HG03521 (cell line): Measurements from ENCODE around the gene FASTKD3.
"Not testable (repeated sequence)": the region's sequence is repeated elsewhere in the genome, so short reads cannot be mapped to it uniquely, and the experiment has no call there.

Experiments used
- ATAC-seq: cut with Tn5 transposase; IDR thresholded peaks from one replicate; pipeline ENCODE4 v1.9.1; 2021; ENCODE audit warnings: mild to moderate bottlenecking, moderate library complexity; ENCODE audit not compliant: unreplicated experiment

FASTKD3 gene

GRCh38 chr5:7868773-7869473 lies at the start of gene FASTKD3, which contains the start of gene MTRR:
FASTKD3 (minus strand) TSS chr5:7869031; CDS start chr5:7868083, 948 bp downstream.
MTRR (plus strand) TSS chr5:7869148; CDS start chr5:7870795, 1,647 bp downstream.
- ATAC-seq = peak; percentile 97

DNA sequence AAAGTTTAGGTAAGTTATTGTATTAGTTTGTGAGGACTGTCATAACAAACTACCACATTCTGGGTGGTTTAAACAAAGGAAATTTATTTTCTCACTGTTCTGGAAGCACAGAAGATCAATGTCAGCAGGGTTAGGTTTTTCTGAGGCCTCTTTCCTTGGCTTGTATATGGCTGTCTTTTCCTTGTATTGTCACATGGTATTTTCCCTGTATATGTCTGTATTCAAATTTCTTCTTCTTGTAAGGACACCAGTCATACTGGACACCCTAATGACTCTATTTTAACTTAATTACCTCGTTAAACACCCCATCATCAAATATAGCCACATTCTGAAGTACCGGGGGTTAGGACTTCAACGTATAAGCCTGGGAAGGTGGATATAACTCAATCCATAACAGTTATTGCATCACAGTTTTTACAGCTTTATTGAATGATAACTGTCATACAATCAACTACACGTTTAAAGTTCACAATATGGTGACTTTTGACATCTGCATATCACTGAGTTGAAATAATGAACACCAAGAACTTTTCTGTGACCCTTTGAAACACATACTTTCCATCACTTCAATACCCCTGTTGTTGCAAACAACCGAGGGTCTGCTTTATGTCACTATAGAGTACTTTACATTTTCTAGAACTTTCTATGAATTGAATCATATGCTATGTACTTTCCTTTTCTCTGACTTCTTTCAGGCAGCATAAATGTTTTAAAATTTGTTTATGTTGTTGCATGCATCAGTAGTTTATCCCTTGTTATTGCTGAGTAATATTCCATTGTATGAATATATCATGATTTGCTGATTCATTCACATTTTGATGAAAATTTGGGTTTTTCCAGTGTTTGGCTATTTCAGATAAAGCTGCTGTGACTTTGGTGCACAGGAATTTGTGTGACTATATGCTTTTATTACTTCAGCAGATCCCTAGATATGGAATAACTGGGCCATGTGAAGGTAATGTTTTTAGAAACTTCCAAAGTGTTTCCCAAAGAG lies 48.6 kb upstream of the FASTKD3 start:
- no peak for ATAC-seq

DNA sequence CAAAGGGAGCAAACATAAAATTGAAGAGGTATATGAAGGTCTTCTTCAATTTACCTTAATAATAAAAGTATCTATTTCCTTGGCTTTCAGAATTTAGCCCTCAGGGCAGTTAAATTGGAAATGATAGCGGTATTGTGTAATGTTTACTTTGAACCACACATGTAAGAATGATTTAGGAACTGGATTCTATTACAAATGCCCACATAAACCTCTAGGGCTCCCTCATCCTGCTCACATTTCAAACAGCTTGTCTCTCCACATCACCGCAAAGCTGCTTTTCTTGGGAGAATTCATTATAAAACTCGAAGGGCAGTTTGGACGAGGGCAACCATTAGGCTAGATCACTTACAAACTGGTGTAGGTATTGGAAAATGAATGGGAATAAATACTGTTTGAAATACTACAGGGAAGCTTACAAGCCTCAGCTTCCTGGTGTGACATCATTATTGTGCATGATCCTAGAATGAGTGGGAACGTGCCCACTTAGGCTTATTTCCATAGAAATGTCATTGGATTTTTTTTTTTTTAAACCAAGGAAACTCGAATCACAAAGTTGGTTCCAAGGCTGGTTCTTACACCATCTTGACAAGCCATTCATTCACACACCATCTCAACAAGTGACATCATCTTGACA lies 47.5 kb upstream of the FASTKD3 start:
- no peak for ATAC-seq

GRCh38 chr5:7911429-7911771 lies 42.6 kb upstream of the FASTKD3 start:
- not testable (repeated sequence) for ATAC-seq

DNA sequence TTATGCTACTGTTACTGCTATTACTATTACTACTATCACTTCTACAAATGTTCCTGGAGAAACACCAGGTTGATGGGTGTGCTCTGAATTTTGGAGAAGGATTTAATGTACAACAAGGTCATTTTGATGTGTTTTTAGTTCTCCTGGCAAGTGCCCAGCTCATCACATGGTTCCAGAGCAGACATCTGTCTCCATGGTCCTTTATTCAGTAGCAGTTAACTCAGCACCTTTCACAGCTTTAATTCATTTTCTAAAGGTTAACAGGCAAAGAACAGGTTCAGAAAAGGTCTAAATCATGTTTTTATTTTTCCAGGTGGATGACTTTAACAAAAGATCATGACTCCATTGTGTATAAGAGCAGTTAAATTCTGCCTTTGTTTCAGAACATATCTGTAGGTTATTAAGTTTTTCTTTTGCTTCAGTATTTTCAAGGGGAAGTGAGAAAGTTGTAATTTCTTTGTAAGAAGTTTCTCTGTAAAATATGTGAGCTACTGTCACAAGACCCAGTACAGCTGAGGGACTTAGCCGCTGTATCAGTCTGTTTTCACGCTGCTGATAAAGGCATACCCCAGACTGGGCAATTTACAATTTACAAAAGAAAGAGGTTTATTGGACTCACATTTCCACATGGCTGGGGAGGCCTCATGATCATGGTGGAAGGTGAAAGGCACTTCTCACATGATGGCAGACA lies 42.1 kb upstream of the FASTKD3 start:
- no peak for ATAC-seq

DNA sequence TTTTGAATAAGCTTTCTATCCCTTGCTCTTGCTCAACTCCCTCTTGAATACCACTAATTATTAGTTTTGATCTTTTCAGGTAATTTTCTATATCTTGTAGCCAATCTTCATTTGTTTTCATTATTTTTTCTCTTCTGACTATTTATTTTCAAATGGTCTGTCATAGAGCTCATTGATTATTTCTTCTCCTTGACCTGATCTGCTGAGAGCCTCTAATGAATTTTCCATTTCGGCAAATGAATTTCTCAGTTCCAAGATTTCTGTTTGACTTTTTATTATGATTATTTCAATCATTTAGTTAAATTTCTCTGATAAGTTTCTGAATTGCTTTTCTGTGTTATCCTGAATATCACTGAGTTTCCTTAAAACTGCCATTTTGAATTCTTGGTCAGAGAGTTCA lies 39.5 kb upstream of the FASTKD3 start:
- no peak for ATAC-seq

GRCh38 chr5:7907612-7908011 lies 38.8 kb upstream of the FASTKD3 start:
- no peak for ATAC-seq

DNA sequence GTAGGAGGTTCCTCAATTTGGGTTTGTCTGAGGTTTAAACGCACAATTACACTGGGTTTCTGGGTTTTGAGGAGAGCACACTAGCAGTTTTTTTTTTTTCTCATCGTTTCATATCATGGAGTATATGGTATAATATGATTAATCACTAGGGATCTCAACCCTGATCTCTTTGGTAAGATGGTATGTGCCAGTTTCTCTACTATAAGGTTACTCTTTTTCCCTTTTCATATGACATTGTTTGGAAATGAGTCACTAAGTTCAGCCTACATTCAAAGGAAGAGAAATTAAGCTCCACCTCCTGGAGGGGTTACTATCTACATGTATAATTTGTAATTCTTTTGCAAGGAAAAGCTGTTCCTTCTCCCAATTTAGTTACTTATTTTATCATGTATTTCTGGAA lies 35.3 kb upstream of the FASTKD3 start:
- no peak for ATAC-seq

GRCh38 chr5:7902666-7903625 lies 34.1 kb upstream of the FASTKD3 start:
- ATAC-seq = no peak

GRCh38 chr5:7902201-7902600 lies 33.4 kb upstream of the FASTKD3 start:
- no peak for ATAC-seq

DNA sequence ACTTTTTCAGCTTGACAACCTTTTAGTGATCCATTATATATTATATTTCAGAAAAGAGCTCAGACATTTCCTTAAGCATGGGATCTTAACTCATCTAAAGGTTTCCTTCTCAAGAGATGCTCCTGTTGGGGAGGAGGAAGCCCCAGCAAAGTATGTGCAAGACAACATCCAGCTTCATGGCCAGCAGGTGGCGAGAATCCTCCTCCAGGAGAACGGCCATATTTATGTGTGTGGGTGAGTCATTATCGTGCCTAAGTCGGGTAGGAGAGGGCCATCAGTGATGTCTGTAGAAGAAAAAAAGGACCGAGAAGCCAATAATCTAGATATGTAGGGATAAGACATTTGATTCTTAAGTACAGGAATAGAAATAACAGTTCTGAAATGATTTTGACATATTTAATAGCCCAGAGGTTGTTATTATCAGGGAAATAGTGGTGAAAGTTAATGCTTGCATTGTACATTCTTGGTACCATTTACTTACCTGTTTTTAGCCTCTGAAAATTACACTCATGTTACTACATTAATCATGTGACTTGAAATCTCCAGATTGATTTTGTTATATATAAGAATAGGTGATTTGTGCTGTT lies 28.3 kb upstream of the FASTKD3 start:
- no peak for ATAC-seq

DNA sequence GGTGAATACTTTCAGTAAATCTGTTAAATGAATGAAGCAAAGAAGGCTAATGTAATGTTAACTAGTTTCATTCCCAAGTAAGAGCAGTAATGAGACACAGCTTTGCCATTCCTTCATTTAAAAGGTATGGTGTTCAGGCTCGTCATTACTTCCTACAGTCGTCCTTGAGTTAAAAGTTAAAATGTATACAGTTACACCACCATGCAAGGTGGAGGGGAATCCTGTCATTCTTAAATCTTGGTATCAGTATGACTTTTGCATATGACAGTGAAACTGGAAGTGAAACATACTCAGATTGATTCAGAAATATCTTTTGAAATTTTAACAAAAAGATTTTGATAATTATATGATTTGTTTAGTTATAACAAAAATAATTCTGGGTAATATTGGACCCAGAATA lies 26.0 kb upstream of the FASTKD3 start:
- peak; percentile 81 for ATAC-seq

DNA sequence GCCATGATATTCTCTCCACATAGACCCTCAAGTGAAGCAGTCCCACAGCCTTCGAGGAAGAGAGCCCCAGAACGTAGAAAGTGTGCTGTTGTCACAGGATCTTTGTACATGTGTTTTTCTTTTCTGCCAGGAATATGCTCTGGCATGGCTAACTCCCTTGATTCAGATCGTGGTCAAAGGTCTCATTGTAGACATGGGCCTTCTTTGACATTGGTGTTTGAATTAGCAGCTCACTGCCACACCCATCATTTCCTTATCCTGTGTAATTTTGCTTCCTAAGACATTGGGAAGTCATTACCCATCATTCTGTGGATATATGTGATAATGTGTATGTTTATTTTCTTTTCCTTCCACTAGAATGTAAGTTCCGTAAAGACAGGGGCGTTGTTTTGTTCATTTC lies 25.6 kb upstream of the FASTKD3 start:
- no peak for ATAC-seq

- no peak for ATAC-seq
Measured at GRCh38 chr5:7888901-7889300, 20.1 kb upstream of the FASTKD3 start.

DNA sequence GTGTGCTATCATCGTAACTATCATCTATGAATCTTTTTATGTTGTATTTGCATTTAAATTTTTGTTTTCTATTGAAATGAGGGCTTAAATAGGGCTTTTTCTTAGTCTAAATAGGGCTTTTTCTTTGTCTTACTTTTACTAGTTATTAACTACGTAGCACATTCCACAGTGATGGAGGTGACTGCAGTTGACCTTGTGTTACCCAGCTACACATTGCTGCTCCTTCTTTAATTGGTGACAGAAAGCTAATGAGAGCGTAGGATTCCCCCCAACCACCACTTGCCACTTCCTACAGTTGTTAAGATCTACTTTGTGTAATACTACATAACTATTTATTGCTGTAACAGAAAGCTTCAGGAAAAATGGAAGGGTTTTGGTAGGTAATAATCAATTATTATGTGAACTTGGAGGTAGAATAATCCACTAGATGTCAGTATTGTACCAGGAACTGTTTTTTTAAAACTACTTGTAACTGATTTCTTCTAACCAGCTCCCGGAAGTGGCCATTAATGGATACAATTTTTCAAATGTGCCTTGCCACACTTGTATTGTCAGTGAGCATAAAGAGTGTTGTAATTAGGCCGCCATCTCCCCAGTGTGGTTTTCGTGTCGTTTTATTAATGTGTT lies 18.1 kb upstream of the FASTKD3 start:
- ATAC-seq = peak; percentile 54

- ATAC-seq = no peak
Measured at GRCh38 chr5:7884491-7885267, 15.8 kb upstream of the FASTKD3 start.

DNA sequence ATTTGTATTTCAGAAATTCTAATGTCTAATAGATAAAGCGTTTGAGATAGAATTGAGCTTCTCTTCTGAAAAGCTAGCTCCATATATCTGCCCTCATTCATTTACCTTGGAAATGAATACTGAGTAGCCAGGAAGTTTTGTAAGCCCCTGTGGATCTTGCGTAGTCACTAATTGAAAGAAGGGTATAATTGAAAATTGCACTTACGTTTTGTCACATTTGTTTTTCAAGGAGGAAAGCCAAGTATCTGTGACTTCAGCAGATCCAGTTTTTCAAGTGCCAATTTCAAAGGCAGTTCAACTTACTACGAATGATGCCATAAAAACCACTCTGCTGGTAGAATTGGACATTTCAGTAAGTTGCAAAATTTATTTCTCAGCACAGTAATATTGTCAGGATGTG lies 14.1 kb upstream of the FASTKD3 start:
- ATAC-seq = no peak

- no peak for ATAC-seq
Measured at GRCh38 chr5:7881816-7882215, 13.0 kb upstream of the FASTKD3 start.
